GM12892 (cell line): ENCODE data around the gene REM1.
"Not testable (repeated sequence)": the region's sequence is repeated elsewhere in the genome, so short reads cannot be mapped to it uniquely, and the experiment has no call there.

Experiments
- POLR2A ChIP-seq: IDR thresholded peaks from 2 replicates; pipeline ENCODE4 v1.6.1; 2011; ENCODE audit warnings: low read depth, low read length, control low read depth
- TAF1 ChIP-seq: IDR thresholded peaks from 2 replicates; pipeline ENCODE4 v1.6.1; 2011; ENCODE audit warnings: low read depth, mild to moderate bottlenecking, control low read depth, low read length, borderline replicate concordance

- TF ChIP-seq TAF1, POLR2A: not testable (repeated sequence)
Observed at GRCh38 chr20:31427576-31427975, 47.5 kb upstream of the REM1 start.
